ENCODE results near the gene RRP12.

The RRP12 gene

DNA sequence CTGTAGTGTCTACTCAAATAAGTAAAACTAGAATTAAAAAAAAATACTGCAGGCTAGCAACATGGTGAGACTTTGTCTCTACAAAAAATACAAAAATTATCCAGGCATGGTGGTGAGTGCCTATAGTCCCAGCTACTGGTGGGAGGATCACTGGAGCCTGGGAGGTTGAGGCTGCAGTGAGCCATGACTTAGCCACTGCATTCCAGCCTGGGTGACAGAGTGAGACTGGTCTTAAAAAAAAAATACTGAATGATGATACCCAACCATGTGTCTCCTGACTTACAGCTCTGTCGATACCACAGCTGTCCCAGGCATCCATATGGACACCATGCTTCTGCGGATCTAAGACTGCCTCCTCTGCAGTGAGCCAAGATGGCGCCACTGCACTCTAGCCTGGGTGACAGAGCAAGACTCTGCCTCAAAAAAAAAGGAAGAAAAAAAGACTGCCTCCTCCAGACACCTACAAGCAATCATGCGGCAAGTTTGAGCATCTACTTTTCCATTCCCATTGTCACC, 90.0 kb downstream of the RRP12 start:
- DNase-seq (ENCODE audit: low spot score) = no peak

GRCh38 chr10:97307866-97308780, 93.0 kb downstream of the RRP12 start:
- DNase-seq (ENCODE audit: low spot score) = no peak

- no peak for DNase-seq (ENCODE audit: low spot score)
These were observed 93.7 kb downstream of the RRP12 start for GRCh38 chr10:97307441-97307840.
